ENCODE results near the gene ATP6V0C.

- TF ChIP-seq CTCF (IDR thresholded peaks at IDR 0.05), result no peak
- TF ChIP-seq POLR2A (IDR thresholded peaks at IDR 0.05), result no peak
Observed at GRCh38 chr16:2485811-2486507, 27.8 kb upstream of the ATP6V0C start.
